ENCODE data around the gene RASD2.

Gene RASD2

GRCh38 chr22:35580351-35581022 is 39.9 kb downstream of the RASD2 start:
- Histone ChIP-seq H3K9me3 (no peaks in the 10 kb centered on the region), H3K4me1 (peaks cover 4% of the 10 kb centered on the region), H3K27me3 (no peaks in the 10 kb centered on the region), H3K4me3 (ENCODE audit: low read depth, low read length) (no peak overlapping the region), H3K36me3 (no peaks in the 10 kb centered on the region)
- no peak for TF ChIP-seq CTCF (IDR thresholded peaks at IDR 0.05; ENCODE audit: low read depth, low read length)
- DNase-seq, result no peak

- peaks cover 4% of the 10 kb centered on the region for H3K4me1 ChIP-seq
- no peaks in the 10 kb centered on the region for H3K9me3 ChIP-seq
- no peak overlapping the region for H3K4me3 ChIP-seq (ENCODE audit: low read depth, low read length)
- H3K36me3 ChIP-seq, result no peaks in the 10 kb centered on the region
- DNase-seq, result no peak
- H3K27me3 ChIP-seq, result no peaks in the 10 kb centered on the region
- TF ChIP-seq CTCF (IDR thresholded peaks at IDR 0.05; ENCODE audit: low read depth, low read length), result no peak
Measured at GRCh38 chr22:35581023-35581413, 40.4 kb downstream of the RASD2 start.

GRCh38 chr22:35582218-35582860 is 41.7 kb downstream of the RASD2 start:
- no peak for TF ChIP-seq CTCF (IDR thresholded peaks at IDR 0.05; ENCODE audit: low read depth, low read length)
- no peak for DNase-seq
- peaks cover 4% of the 10 kb centered on the region for H3K4me1 ChIP-seq
- no peaks in the 10 kb centered on the region for H3K9me3 ChIP-seq
- no peak overlapping the region for H3K4me3 ChIP-seq (ENCODE audit: low read depth, low read length)
- no peaks in the 10 kb centered on the region for H3K27me3 ChIP-seq
- H3K36me3 ChIP-seq, result no peaks in the 10 kb centered on the region

- Histone ChIP-seq H3K4me1 (peaks cover 7% of the 10 kb centered on the region), H3K36me3 (no peaks in the 10 kb centered on the region), H3K27me3 (no peaks in the 10 kb centered on the region), H3K4me3 (ENCODE audit: low read depth, low read length) (no peak overlapping the region), H3K9me3 (no peaks in the 10 kb centered on the region)
- peak; percentile 64 for DNase-seq
- peak; percentile 97 for TF ChIP-seq CTCF (IDR thresholded peaks at IDR 0.05; ENCODE audit: low read depth, low read length)
Measured at GRCh38 chr22:35582861-35583670, 42.4 kb downstream of the RASD2 start.

GRCh38 chr22:35586771-35587170 is 46.1 kb downstream of the RASD2 start:
- Histone ChIP-seq H3K4me3 (ENCODE audit: low read depth, low read length) (no peak overlapping the region), H3K36me3 (no peaks in the 10 kb centered on the region), H3K9me3 (no peaks in the 10 kb centered on the region), H3K27me3 (no peaks in the 10 kb centered on the region), H3K4me1 (peaks cover 12% of the 10 kb centered on the region)
- no peak for DNase-seq
- TF ChIP-seq CTCF (IDR thresholded peaks at IDR 0.05; ENCODE audit: low read depth, low read length), result no peak

All from BE2C (cell line).